NOMO-1 (cell line): ENCODE measurements around the gene DZIP1L.
"Not testable (repeated sequence)": the region's sequence is repeated elsewhere in the genome, so short reads cannot be mapped to it uniquely, and the experiment has no call there.

ENCODE experiments used
- DNase-seq, 2 experiments: peaks; one replicate each; lab custom pipeline; 2025; ENCODE audit not compliant: unreplicated experiment in 2 of 2; lab: John Stamatoyannopoulos, UW

DZIP1L gene

DNA sequence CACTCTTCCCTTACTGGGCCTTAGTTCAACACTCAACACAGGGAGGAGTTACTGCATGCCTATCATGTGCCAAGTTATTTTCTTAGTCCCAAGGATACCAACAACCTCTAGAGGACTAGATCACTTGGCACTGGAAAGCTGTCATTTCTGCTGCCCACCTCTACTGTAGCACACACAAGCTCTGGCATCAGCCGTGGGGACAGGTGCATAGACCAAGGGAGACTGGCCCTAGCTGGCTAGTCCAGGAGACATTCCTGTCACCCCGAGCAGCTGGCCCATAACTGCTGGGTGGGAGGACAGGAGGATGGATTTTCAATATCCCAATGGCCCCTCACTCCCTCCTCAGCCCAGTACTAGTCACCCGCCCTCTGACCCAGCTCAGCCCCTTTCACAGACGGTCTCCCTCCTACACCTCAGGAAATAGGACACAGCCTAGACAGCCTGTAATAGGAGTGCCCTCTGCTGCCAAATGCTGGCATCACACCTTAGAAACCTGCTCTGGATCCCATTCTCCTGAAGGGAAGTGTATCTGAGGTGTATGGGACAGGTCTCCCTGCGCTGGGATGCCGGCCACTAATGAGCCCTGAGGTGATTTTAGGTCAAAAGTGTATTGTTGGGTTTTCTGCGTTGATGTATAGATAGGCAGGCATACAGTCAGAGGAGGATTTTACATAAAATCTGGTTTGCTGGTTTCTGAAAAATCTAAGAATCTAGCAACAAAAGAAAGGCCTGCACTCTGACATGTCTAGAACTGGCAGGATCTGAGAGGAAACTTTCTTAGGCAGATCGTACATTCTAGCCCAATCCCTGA lies 3.4 kb upstream of the DZIP1L start:
- peak; percentile 38 to 58 for DNase-seq

DNA sequence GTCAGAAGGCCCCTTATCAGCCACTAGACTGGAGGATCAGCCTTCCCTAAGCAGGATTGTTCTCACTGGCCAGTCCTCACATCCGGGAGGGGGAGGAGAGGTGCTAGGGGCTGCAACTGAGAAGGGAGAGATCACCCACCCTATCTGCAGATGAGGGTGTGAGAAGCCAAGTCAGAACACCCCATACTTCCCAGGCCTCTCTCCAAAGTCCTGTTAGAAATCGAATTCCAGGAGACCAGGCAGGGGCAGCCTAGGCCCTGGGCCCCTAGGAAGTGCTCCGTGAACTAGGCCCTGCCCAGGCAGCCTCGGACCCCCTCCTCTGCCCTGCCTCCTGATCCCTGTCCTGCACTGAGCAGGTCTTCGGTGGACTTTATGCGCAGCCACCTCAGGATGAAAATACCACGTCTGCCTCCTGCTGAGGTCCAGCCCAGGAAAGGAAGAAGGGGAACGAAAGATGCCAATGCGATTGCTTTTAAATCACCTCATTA lies 933 bp downstream of the DZIP1L start:
- DNase-seq = no peak

DNA sequence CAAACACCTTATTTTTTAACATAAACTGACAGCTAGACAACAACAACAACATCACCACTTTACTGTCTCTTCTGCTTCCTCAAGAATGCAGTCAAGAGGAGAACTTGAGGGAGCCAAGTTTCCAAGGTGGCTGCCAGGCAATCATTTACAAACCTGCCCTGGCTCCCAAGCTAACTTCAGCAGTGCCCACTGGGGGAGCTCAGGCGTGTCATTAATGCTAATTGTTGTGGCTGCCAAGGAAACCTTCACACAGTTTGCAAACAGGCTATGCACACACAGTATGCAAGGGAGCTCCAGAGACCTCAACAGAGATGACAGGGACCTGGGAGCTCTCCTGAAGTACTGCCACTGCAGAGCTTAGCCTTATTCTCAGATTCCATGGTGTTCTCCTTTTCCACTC lies 2.1 kb downstream of the DZIP1L start:
- DNase-seq = no peak

DNA sequence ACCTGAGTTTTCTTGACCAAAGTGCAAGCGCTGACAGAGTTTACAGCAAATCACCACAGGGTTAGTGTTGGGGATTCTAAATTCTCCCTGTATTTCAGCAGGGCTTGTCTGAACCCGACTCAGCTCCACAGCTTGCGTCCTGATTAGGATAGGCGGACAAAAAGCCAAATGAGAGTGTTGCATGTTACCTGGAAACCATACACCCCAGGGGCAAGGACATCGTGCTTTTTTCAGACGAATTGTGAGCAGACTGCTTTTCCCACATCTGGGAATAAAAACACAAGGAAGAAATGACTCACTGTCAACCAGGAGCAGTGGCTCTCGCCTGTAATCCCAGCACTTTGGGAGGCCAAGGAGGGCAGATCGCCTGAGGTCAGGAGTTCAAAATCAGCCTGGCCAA lies 3.0 kb downstream of the DZIP1L start:
- no peak for DNase-seq

DNA sequence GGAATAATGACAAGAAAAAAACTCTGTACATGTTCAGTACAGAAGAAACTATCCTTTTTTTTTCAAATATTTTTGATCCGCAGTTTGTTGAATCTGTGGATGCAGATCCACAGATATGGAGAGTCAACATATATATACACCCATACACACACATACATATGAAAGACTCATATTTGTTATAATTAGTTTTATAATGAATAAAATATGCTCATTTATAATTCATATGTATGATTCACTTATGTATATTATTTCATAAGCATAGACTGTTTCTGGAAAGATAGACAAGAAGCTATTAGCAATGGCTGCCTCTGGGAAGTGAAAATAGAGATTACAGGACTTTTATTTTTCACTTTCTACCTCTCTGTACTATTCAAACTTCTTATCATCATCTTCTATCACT lies 9.8 kb downstream of the DZIP1L start:
- DNase-seq = no peak

DNA sequence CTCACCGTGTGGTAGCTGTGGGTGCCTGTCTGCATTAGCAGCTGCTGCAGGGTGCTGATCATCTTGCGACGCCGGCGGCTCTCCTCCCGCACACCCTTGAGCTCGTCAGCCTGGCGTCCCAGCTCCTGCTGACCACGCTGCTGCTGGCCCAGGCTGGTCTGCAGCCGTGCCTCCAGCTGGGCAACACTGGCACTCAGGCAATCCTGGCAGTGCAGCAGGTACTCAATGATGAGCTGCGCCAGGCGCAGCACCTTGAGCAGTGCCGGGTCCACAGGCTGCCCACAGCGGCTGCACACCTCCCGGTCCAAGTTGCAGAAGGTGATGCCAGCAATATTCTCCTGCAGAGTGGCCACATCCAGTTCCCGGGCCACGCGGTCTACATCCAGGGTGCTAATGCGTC lies 11.9 kb downstream of the DZIP1L start:
- DNase-seq = no peak

DNA sequence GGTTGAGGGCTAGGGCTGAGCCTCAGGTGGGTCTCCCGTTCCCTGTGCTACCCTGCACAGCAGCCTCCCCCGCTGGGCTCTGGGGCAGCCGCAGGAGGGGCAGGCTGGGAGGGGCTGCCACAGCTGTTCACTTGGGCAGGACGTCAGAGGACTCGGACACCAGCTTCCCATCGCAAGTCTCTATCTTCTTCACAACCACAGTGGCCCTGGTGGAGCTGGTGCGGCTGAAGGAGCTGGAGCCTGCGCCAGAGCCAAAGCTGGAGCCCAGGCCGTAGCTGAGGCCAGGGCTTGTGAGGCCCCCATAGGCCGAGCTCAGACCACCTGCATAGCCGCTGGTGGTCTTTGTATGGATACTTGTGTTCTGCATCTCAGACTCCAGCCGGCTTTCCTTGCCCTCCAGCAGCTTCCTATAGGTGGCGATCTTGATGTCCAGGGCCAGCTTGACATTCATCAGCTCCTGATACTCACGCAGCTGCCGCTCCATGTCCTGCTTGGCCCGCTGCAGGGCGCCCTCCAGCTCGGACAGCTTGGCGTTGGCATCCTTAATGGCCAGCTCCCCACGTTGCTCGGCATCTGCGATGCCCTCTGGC lies 14.0 kb downstream of the DZIP1L start:
- DNase-seq = not testable (repeated sequence)

DNA sequence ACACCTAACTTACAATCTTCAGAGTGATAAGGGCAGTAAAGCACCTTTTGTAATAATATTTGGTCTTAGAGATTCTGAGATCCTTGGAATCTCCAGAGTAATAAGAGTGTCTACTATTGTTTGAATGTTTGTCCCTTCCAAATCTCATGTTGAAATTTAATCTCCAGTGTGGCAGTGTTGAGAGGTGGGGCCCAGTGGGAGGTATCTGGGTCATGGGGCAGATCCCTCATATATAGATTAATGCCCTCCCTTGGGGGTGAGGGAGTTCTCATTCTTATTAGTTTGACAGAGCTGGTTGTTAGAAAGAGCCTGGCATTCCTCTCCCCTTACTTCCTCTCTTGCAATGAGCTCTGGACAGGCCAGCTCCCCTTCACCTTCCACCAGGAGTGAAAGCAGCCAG lies 16.0 kb downstream of the DZIP1L start:
- DNase-seq = no peak

DNA sequence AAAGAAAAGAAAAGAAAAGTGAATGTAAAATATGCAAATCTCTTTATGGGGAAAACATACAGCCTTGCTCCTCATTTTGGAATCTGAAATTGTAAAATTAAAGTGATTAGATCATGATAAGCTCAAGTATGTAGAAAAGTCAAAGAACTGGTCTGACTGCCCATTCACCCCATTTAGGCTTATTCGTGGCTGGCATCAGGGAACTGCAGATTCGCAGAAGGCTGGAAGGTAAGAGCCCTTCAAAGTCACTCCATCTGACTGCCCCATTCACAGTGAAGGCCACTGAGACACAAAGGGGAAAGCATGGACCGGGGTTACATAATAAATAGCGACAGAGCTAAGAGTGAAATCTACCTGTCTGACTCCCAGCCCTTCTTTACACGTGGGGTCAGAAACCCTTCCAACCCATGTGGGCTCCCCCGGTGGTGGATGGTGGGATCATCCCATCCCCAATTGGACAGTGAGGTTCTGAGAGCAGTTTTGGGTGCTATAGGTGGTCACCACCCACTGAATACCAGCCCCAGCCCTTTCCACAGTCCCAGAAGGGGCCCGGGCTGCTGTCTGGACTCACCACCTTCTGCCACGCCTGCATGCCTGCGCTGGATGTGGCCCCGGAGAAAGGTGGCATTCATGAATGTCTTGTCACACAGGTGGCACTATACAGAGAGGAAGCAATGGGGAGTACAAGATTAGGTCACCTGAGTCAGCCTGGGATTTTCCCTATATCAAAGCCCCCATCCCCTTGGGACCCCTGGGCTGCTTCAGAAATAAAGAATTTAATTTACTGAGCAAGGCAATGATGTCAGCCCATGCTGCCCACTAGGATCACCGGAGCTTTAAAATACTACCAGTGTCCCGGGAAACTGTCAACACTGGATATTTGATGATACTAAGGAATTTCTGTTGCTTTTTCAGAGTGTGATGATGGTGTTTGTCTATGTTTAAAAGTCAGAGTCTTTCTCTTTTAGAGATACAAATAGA lies 17.9 kb downstream of the DZIP1L start:
- no peak for DNase-seq

DNA sequence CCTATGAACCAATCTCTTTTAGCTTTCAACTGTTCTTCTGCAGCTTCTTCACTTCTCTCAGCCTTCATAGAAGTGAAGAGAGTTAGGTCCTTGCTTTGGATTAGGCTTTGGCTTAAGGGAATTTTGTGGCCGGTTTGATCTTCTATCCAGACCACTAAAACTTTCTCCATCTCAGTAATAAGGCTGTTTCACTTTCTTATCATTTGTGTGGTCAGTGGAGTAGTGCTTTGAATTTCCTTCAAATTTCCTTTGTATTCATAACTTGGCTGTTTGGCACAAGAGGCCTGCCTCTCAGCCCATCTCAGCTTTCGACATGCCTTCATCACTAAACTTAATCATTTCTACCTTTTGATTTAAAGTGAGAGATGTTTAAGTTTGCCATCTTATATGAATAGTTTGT lies 21.7 kb downstream of the DZIP1L start:
- no peak for DNase-seq

DNA sequence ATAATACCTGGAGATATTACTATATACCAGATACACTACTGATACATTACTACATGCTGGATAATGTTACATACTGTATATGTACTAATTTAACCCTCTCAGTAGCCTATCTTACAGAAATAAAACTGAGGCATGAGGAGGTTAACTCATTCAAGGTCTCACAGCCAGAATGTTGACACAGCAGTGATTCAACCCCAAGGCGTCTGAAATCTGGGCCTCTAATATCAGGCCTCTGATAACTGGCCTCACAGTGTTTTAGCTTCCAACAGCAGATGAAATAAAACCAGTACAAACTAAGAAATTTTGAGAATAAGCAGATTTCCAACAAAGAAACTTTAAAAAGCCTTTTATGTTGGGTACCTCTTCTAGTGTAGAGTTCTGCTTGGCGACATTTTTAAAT lies 23.4 kb downstream of the DZIP1L start:
- no peak for DNase-seq

DNA sequence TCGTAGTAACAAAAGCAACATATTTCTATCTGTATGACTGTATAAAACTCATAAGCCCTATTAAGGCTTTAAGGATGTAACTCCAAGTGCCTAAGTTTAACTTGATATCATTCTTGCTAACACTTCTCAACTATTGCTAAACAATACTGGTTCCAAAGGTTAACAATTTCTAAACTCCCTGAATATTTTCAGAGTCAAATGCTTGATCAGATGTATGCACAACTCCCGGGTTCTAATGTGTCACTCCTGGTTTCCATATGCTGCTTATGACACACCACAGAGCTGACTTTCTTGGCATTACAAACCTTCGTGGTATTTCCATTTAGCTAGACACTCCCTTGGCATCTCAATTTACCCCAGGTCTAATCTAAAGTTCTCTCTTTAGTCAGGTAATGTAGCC lies 26.3 kb downstream of the DZIP1L start:
- no peak for DNase-seq

DNA sequence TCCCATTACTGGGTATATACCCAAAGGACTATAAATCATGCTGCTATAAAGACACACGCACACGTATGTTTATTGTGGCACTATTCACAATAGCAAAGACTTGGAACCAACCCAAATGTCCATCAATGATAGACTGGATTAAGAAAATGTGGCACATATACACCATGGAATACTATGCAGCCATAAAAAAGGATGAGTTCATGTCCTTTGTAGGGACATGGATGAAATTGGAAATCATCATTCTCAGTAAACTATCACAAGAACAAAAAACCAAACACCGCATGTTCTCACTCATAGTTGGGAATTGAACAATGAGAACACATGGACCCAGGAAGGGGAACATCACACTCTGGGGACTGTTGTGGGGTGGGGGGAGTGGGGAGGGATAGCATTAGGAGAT lies 29.7 kb downstream of the DZIP1L start:
- DNase-seq = not testable (repeated sequence)

DNA sequence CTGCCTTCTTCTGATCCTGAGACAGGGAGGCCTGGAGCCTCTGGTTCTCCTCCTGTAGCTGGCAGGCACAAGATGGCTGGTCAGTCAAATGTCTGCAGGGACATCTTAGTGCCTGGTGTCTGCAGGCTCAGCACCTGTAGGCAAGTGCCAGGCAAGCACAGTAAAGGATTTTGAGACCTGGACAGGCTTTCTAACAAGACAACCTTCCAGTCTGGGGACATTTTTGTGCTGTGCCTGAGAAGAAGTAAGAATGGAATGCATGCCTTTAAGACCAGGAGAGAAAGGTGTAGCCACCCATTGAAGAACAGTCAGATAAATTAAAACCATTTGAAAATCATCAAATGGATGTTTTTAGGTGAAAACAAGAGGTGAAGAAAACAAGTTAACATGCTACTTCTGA lies 31.2 kb downstream of the DZIP1L start:
- DNase-seq = no peak

DNA sequence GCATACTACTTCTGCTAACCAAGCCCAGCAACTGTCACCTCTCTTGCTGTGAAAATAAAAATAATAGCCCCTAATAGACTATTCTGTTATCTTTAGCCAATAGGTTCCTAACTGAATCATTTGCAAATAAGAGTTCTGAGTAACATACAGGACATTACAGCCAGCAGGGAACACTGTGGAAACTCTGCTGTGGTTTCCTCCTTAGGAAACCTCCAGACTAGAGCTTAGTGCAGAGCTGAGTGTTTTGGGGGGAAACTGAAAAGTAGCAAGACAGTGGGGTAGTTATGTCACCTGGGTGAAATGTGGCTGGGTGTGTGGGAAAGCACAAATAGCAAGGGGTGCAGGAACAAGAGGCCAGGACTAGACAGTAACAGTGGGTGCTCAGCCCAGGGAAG lies 32.4 kb downstream of the DZIP1L start:
- DNase-seq = no peak

DNA sequence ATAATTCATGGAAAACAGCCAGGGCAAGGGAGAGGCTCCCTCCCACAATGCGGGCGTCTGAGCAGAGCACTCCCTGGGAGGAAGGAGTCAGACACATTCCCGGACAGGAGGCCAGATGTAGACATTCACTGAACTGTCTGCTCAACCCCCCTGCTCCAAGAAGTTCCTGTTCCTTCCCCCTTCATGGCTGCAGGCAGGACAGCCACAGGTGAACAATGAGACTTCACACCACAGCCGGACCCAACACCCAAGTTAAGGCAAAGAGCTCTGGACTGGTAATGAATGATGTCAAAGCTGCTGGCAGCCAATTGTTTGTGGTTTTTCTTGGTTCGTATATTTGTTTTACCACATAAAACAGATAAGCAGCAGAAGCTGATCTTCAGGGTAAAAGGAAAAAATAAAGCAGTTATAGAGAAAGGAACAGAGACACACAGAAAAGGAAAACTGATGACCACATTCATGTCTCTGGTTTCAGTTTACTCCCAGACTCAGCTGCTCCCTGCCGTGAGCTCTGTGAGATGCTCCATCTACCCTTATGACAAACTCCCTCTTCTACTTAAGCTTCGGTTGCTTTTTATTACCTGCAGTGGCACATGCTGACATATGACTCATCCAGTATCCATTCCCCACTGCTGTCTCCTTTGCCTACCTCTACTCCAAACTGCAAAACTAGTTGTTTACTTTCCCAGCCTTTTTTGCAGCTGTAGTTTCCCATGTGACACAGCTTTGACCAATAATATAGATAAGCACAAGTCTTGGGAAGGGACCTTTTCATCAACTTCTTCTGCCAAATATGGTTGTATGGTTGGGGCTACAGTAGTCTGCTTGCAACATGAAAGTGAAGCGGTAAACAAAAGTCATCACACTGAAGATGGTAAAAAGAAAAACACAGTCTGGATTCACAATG lies 33.1 kb downstream of the DZIP1L start:
- DNase-seq = peak; percentile 60 to 88

DNA sequence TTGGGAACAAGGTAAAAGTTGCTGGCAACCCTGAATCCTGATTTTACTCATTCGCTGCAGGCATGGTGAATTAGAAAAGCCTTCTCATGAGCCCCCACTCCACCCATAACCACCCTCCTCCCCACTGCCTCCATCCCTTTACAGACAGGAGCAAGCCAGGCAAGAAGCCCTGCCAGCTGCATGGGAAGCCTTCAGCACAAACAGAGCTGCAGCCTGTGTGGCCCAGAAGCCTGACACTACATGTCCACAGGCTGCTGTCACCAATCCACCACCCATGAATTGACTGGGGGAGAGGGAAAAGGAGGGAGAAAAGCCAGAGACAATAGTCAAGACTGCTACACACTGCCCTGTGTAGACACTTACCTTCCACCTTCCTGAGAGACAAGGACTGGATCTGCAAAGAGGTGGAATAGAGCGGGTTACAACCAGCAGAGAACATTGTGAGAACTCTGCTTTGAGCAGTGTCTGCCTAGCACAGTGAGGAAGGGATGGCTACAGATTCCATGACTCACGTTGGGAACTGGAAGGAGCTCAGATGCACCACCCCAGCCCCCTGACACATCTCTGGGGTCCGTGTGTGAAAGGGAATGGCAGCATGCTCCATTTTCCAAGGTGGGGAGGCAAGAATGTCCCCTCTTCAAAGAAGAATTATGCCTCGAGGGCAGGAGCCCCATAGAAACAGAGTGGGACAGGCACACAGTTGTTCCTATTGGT lies 33.9 kb downstream of the DZIP1L start:
- no peak for DNase-seq

DNA sequence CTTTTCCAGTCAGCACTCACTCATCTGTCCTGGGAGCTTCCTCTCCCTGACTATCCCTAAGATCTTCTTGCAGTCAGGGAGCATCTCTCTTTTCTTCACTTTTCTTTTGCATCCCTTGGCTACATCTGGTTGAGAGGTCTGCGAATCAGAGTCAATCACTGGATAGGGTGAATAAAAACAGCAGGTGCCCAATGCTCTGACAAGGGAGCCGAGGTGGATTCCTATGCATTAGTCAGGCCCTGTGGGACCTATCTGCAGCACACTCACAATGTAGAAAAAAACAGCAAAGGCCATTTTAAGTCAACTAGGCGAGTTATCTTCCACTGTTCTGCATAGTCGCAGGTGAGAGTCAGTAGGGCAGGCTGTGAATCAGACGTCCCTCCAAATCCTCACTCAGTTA lies 35.5 kb downstream of the DZIP1L start:
- DNase-seq = no peak

DNA sequence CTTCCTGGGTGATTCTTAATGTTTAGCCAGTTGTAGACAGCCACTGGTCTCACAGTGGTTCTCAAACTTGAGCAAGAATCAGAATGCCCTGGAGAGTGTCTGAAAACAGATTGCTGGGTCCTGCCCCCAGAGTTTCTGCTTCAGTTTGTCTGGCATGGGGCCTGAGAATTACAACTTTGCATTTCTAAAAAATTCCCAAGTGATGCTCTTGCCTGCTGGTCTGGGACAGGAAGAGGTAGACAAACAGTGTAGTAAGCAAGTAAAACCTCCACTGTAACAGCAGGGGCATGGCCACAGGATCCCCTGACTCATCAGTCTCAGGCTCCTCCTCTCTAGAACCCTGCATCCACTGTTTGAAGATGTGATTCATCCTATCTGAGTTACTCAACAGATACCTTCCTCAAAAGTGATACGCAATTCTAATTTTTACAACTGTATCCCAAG lies 36.5 kb downstream of the DZIP1L start:
- peak; percentile 49 to 92 for DNase-seq

DNA sequence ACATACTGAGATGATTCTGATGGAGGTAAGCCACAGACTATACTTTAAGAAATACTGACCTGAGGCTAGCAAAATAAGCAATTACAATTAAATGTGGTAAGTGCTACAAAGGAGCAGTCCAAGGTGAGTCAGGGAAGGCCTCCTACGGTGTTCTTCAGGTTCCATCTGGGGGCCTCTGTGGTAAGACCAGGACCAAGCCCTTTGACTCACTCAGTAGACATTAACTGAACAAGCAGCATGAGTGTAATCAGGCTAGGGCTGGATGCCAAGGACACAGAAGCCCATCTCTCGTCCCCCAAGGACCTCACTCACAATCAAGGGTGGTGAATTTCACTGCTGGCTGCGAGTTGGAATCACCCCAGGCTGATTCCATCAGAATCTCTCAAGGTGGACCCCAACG lies 37.3 kb downstream of the DZIP1L start:
- DNase-seq = no peak
